Head of caudate nucleus (tissue), 42 donors: ENCODE results near the gene DLGAP4.
A peak's percentile ranks its signal among the peaks of the same experiment; 100 is the strongest.

Experiments
- DNase-seq, 42 donors: peaks; one replicate each; pipeline versions ENCODE4 v3.0.0 to v3.0.0-alpha.2; 2020 to 2021; ENCODE audit warnings: mixed read lengths in 7 of 42
- intact Hi-C: fragments of 100-400 bp; cut with DNase I; formaldehyde crosslinking; loops from one replicate; pipeline ENCODE4 v1.15.0; 2022

The DLGAP4 gene

GRCh38 chr20:36526521-36527011 lies 220.4 kb downstream of the DLGAP4 start:
- DNase-seq, result peak in 36 of 42 donors; percentile 16 to 86 (median 51)

GRCh38 chr20:36527331-36528125 lies 221.4 kb downstream of the DLGAP4 start:
- intact Hi-C loops, result no loop called here
- DNase-seq, result peak in 1 of 42 donors; percentile 30

More at GRCh38 chr20:36526521-36527011, 220.4 kb downstream of the DLGAP4 start:
- intact Hi-C loops, result no loop called here

- peak in 1 of 42 donors; percentile 27 for DNase-seq
- intact Hi-C loops, result no loop called here
Observed at GRCh38 chr20:36528176-36528874, 222.2 kb downstream of the DLGAP4 start.

- DNase-seq, result peak in 8 of 42 donors; percentile 13 to 52 (median 26)
- intact Hi-C loops, result no loop called here
Observed at GRCh38 chr20:36528875-36529417, 222.8 kb downstream of the DLGAP4 start.

GRCh38 chr20:36532388-36532787 lies 226.2 kb downstream of the DLGAP4 start:
- DNase-seq, result no peak
- intact Hi-C loops, result no loop called here

- DNase-seq, result no peak
- intact Hi-C loops, result no loop called here
Observed at GRCh38 chr20:36532822-36533221, 226.7 kb downstream of the DLGAP4 start.

GRCh38 chr20:36538026-36538722 lies 232.0 kb downstream of the DLGAP4 start:
- intact Hi-C loops, result no loop called here
- DNase-seq, result no peak

GRCh38 chr20:36540551-36541211 lies 234.5 kb downstream of the DLGAP4 start:
- no peak for DNase-seq
- intact Hi-C loops, result no loop called here

GRCh38 chr20:36541227-36541767 lies 235.2 kb downstream of the DLGAP4 start, which contains the start of gene MYL9:
Gene MYL9 (plus strand): TSS chr20:36541519. CDS start chr20:36544885, 3,366 bp downstream.
- intact Hi-C loops, result no loop called here
- peak in 10 of 42 donors; percentile 13 to 58 (median 24) for DNase-seq

- intact Hi-C loops, result no loop called here
- DNase-seq, result no peak
Observed at GRCh38 chr20:36541768-36542488, 235.8 kb downstream of the DLGAP4 start.

- intact Hi-C loops, result no loop called here
- no peak for DNase-seq
Observed at GRCh38 chr20:36542516-36543183, 236.5 kb downstream of the DLGAP4 start.

- intact Hi-C loops, result no loop called here
- peak in 5 of 42 donors; percentile 21 to 54 (median 29) for DNase-seq
Observed at GRCh38 chr20:36543184-36544133, 237.3 kb downstream of the DLGAP4 start.

- intact Hi-C loops, result no loop called here
- DNase-seq, result no peak
Observed at GRCh38 chr20:36544134-36545018, 238.2 kb downstream of the DLGAP4 start.

GRCh38 chr20:36546111-36546736 lies 240.1 kb downstream of the DLGAP4 start:
- intact Hi-C loops, result no loop called here
- DNase-seq, result no peak
